Measurements from ENCODE around the gene CARS2.

CARS2 gene

GRCh38 chr13:110700641-110701040 is 5.3 kb downstream of the CARS2 start:
- TF ChIP-seq ZNF132 (tag by site-specific recombination; IDR thresholded peaks at IDR 0.05; ENCODE audit: borderline replicate concordance), result no peak
- TF ChIP-seq ZNF626 (tag by site-specific recombination; IDR thresholded peaks at IDR 0.05), result no peak
- no peak for TF ChIP-seq KLF1 (tag by site-specific recombination; IDR thresholded peaks at IDR 0.05)
- no peak for TF ChIP-seq REST (tag by site-specific recombination; IDR thresholded peaks at IDR 0.05)
- TF ChIP-seq ZNF624 (tag by site-specific recombination; IDR thresholded peaks at IDR 0.05), result no peak
- no peak for TF ChIP-seq ZNF600 (tag by site-specific recombination; IDR thresholded peaks at IDR 0.05)
- TF ChIP-seq, protein P1, sequence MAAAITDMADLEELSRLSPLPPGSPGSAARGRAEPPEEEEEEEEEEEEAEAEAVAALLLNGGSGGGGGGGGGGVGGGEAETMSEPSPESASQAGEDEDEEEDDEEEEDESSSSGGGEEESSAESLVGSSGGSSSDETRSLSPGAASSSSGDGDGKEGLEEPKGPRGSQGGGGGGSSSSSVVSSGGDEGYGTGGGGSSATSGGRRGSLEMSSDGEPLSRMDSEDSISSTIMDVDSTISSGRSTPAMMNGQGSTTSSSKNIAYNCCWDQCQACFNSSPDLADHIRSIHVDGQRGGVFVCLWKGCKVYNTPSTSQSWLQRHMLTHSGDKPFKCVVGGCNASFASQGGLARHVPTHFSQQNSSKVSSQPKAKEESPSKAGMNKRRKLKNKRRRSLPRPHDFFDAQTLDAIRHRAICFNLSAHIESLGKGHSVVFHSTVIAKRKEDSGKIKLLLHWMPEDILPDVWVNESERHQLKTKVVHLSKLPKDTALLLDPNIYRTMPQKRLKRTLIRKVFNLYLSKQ (tag by site-specific recombination; IDR thresholded peaks at IDR 0.05; ENCODE audit: borderline replicate concordance), result no peak
- Histone ChIP-seq H3K36me3 (ENCODE audit: control insufficient read depth in 2 of 2, insufficient read depth in 1 of 2, low read length in 2 of 2) (peaks cover 9 to 68% of the 10 kb centered on the region in 2 experiments; a peak in 2 of 3 replicates), H3K27ac (ENCODE audit: extremely low read depth, low read depth, low read length) (no peak overlapping the region), H3K9me3 (ENCODE audit: control insufficient read depth, insufficient read depth, low read depth, low read length) (no peaks in the 10 kb centered on the region), H3K4me3 (ENCODE audit: low read depth, low read length) (no peak overlapping the region), H3K4me1 (ENCODE audit: control insufficient read depth, insufficient read depth, low read length) (peaks cover 3% of the 10 kb centered on the region; the same call in 1 of the 2 replicates)
- POLR2A ChIA-PET, result no interaction called here
- CTCF ChIA-PET, result no interaction called here

DNA sequence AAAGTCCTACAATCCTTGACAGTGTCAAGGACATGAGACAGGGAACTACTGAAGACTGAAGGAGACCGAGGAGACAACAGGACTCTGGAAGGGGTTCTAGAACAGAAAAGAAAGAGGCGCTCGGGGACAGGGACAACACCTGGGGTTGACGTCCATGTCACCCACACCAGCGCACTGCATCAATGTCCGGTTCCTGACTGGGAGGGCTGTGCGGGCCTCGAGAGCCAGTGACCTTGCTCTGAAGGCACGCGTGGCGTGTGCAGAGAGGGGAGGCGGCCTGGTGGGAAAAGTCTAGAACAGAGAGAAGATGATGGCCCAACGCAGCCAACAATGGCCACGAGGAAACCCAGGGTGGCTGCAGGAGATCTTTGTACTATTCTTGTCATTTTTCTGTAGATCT is 5.7 kb downstream of the CARS2 start:
- ChIA-PET CTCF (no interaction called here), POLR2A (no interaction called here)
- H3K4me3 ChIP-seq (ENCODE audit: low read depth, low read length), result no peak overlapping the region
- H3K4me1 ChIP-seq (ENCODE audit: control insufficient read depth, insufficient read depth, low read length), result peaks cover 3% of the 10 kb centered on the region; the same call in 1 of the 2 replicates
- H3K27ac ChIP-seq (ENCODE audit: extremely low read depth, low read depth, low read length), result no peak overlapping the region
- peaks cover 9 to 68% of the 10 kb centered on the region in 2 experiments; a peak in 2 of 3 replicates for H3K36me3 ChIP-seq (ENCODE audit: control insufficient read depth in 2 of 2, insufficient read depth in 1 of 2, low read length in 2 of 2)
- TF ChIP-seq SP7 (tag by site-specific recombination; IDR thresholded peaks at IDR 0.05) (no peak), ZNF302 (tag by site-specific recombination; IDR thresholded peaks at IDR 0.05; ENCODE audit: low read depth) (no peak), ZNF518A (tag by site-specific recombination; conservative IDR thresholded peaks at IDR 0.05; ENCODE audit: low read depth) (no peak), ZNF514 (tag by site-specific recombination; IDR thresholded peaks at IDR 0.05) (no peak), ZNF544 (tag by site-specific recombination; IDR thresholded peaks at IDR 0.05) (no peak), ZNF560 (tag by site-specific recombination; IDR thresholded peaks at IDR 0.05; ENCODE audit: borderline replicate concordance) (no peak), HOXA7 (CRISPR knock-in tag; IDR thresholded peaks at IDR 0.05; ENCODE audit: borderline replicate concordance) (no peak), SCRT2 (tag by site-specific recombination; IDR thresholded peaks at IDR 0.05) (no peak), ZNF114 (tag by site-specific recombination; IDR thresholded peaks at IDR 0.05) (no peak), ZSCAN30 (tag by site-specific recombination; IDR thresholded peaks at IDR 0.05) (no peak), ZNF19 (tag by site-specific recombination; IDR thresholded peaks at IDR 0.05; ENCODE audit: low read depth) (no peak), YY2 (tag by site-specific recombination; IDR thresholded peaks at IDR 0.05) (no peak), ZBTB20 (tag by site-specific recombination; IDR thresholded peaks at IDR 0.05) (no peak), ZNF664 (tag by site-specific recombination; IDR thresholded peaks at IDR 0.05) (no peak), KLF7 (tag by site-specific recombination; IDR thresholded peaks at IDR 0.05; ENCODE audit: borderline replicate concordance) (no peak), TRIM28 (IDR thresholded peaks at IDR 0.05; ENCODE audit: borderline replicate concordance, low read length) (no peak), SETDB1 (IDR thresholded peaks at IDR 0.05; ENCODE audit: insufficient read length, low read length) (no peak)
- TF ChIP-seq, protein P2, sequence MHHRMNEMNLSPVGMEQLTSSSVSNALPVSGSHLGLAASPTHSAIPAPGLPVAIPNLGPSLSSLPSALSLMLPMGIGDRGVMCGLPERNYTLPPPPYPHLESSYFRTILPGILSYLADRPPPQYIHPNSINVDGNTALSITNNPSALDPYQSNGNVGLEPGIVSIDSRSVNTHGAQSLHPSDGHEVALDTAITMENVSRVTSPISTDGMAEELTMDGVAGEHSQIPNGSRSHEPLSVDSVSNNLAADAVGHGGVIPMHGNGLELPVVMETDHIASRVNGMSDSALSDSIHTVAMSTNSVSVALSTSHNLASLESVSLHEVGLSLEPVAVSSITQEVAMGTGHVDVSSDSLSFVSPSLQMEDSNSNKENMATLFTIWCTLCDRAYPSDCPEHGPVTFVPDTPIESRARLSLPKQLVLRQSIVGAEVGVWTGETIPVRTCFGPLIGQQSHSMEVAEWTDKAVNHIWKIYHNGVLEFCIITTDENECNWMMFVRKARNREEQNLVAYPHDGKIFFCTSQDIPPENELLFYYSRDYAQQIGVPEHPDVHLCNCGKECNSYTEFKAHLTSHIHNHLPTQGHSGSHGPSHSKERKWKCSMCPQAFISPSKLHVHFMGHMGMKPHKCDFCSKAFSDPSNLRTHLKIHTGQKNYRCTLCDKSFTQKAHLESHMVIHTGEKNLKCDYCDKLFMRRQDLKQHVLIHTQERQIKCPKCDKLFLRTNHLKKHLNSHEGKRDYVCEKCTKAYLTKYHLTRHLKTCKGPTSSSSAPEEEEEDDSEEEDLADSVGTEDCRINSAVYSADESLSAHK (tag by site-specific recombination; IDR thresholded peaks at IDR 0.05), result no peak
- no peaks in the 10 kb centered on the region for H3K9me3 ChIP-seq (ENCODE audit: control insufficient read depth, insufficient read depth, low read depth, low read length)

Data from HEK293 (cell line).